Measurements from ENCODE around the gene PKN2.
A peak's percentile ranks its signal among the peaks of the same experiment; 100 is the strongest.

PKN2 gene

GRCh38 chr1:88735382-88735781 is 51.3 kb downstream of the PKN2 start:
- DNase-seq (ENCODE audit: low spot score) = no peak

DNA sequence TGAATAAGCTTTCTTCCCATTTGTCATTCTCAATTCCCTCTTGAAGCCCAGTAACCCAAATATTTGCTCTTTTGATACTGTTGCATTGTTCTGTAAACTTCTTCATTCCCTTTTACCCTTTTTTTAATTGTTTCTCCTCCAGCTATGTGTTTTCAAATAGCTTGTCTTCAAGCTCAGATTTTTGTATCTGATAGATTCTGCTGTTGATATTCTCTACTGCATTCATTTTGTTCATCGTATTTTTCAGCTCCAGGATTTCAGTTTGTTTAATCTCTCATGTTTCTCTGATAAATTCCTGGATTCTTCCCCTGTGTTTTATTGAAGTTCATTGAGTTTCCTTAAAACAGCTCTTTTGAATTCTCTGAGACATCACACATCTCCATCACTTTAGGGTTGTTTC is 51.8 kb downstream of the PKN2 start:
- no peak for DNase-seq (ENCODE audit: low spot score)

DNA sequence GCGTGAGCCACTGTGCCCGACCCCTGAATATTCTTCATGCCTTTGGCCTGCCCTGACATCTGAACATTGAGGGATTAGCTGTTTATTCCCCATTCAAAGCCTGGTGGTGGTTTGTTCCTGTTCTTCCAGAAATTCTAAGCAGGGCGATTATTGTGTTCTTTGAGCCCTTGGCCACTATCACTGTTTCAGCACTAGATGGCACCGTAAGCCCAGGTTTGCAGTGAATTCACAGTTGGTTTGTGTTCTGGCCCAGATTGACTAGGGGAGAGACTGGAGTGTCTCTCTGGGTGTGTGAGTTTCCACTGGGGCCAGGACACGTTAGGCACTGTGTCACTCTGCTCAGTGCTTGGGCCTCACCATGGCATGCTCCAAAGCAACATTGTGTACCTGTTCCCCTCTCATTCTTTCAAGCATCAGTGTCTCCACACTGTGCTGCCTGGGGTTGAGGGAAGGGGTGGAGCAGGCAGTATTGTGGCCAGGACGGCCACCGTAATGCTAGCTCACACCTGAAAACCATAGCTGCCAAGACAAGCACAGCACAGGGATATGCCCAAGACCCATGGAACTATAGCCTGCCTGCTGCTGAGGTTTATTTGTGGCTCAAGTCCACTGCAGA is 52.7 kb downstream of the PKN2 start:
- DNase-seq (ENCODE audit: low spot score) = peak; percentile 53

GRCh38 chr1:88737338-88737927 is 53.4 kb downstream of the PKN2 start:
- DNase-seq (ENCODE audit: low spot score) = no peak

- no peak for DNase-seq (ENCODE audit: low spot score)
These were observed 56.7 kb downstream of the PKN2 start for GRCh38 chr1:88740784-88741183.

- DNase-seq (ENCODE audit: low spot score) = no peak
These were observed 57.3 kb downstream of the PKN2 start for GRCh38 chr1:88741413-88741812.

DNA sequence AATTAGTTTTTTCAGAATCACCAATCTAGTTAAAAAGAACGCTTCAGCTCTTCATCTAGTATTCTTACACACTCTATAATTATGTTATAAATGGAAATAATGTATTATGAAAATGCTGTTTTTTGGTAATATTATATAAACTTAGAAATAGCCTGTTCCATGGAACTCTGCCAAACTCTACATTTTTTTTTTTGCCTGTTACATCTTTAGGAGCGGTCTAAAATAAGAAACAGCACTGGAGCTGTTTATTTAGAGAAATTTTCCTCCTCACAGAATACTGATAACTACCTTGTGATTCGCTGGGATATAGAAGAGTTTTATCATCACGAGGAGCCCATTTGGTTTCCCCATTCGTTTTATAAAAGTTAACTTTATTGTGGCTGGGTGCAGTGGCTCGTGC is 58.5 kb downstream of the PKN2 start:
- no peak for DNase-seq (ENCODE audit: low spot score)

- DNase-seq (ENCODE audit: low spot score) = no peak
These were observed 60.1 kb downstream of the PKN2 start for GRCh38 chr1:88744142-88744541.

DNA sequence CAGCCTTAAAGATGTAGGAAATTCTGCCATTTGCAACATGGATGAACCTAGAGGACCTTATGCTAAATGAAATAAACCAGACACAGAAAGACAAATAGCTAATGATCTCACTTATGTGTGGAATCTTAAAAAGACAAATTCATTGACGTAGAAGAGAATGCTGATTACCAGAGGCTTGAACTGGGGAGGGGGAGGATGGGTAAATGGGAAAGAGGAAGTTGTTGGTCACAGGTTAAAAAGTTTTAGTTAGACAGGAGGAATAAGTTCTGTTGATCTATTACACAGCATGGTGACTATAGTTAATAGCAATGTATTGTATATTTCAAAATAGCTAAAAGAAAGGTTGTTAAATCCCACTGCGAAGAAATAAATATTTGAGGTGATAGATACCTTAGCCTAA is 62.8 kb downstream of the PKN2 start:
- DNase-seq (ENCODE audit: low spot score) = no peak

- no peak for DNase-seq (ENCODE audit: low spot score)
These were observed 67.6 kb downstream of the PKN2 start for GRCh38 chr1:88751714-88752113.

DNA sequence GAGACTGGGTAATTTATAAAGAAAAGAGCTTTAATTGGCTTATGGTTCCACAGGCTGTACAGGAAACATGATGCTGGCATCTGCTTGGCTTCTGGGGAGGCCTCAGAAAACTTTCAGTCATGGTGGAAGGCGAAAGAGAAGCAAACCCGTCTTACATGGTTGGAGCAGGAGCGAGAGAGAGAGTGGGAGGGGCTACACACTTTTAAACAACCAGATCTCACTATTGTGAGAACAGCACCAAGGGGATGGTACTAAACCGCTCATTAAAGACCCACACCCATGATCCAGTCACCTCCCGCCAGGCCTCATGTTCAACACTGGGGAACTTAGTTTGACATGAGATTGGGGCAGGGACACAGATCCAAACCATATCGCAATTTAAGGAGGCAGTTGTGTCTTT is 69.4 kb downstream of the PKN2 start:
- DNase-seq (ENCODE audit: low spot score) = no peak

DNA sequence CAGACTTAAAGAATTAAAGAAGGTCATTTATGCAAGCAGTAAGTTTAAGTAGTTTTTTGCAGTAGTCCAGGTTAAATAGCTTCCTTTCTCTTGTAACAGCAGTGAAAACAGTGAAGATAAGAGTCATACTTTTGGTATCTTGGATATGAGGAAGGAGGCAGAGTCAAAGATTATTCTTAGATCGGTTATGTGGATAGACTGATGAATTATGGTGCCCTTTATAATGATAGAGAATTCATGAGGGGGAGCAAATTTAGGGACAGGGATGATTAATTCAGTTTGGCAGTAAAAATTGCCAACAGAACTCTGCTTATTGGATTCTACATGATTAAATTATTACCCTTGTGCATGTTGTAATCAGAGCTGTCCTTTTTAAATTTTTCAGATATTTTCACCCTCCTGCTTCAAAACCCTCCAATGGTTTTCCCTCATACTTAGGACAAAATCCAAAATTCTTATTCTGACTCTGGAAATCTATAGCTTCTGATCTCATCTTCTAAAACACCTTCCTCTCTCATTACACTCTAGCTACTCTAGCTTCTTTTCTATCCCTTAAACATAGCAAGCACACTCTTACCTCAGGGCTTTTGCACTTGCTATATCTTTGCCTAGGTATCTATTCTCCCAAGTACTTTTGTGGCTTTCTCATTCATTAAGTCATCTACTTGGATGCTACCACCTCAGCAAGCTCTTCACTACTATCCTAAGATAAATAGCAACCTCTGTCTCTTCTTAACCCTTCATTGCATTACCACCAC is 79.8 kb downstream of the PKN2 start:
- peak; percentile 39 for DNase-seq (ENCODE audit: low spot score)

DNA sequence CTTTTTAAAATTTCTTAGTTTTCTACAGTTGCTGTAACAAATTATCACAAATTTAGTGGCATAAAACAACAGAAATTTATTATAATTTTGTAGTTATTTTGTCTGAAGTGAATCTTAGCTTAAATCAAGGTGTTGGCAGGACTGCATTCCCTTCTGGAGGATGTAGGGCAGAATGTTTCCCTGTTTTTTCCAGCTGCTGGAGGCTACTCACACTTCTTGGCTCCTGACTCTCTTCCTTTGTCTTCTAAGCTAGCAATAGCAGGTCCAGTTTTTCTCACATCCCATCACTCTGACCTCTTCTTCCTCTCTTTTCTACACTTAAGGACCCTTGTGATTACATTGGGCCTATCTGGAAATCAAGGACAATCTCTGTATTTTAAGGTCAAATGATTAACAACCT is 84.1 kb downstream of the PKN2 start:
- DNase-seq (ENCODE audit: low spot score) = no peak

DNA sequence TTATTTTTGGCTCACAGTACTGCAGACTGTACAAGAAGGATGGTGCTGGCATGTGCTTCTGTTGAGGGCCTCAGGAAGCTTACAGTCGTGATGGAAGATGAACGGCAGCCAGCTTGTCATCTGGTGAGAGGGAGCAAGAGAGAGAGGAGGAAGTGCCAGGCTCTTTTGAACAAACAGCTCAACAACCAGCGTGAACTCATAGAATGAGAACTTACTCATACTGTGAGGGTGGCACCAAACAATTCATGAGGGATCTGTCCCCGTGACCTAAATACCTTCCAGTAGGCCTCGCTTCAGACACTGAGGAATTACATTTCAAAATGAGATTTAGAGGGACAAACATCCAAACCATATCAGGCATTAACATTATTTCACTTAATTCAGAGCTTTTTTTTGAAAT is 84.7 kb downstream of the PKN2 start:
- DNase-seq (ENCODE audit: low spot score) = no peak

- peak; percentile 17 for DNase-seq (ENCODE audit: low spot score)
These were observed 89.6 kb downstream of the PKN2 start for GRCh38 chr1:88773540-88774150.

DNA sequence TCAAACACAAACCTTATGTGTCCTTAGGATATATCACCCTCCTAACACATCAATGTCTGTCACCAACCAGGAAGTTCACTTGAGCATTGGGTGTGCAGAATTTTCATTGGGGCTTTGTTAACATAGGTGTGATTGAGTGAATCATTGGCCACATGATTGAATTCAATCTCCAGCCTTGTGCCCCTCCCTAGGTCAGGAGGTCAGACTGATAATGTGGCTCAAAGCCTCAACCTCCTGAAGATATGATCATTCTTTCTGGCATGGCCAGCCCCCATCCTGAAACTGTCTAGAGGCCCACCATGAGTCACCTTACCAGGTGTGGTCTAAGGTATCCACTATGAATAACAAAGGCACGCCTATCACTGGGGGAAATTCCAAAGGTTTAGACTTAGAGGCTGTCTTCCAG is 90.1 kb downstream of the PKN2 start:
- DNase-seq (ENCODE audit: low spot score) = no peak

GRCh38 chr1:88777604-88778149 is 93.6 kb downstream of the PKN2 start:
- no peak for DNase-seq (ENCODE audit: low spot score)

GRCh38 chr1:88779880-88780279 is 95.8 kb downstream of the PKN2 start:
- DNase-seq (ENCODE audit: low spot score) = no peak

- no peak for DNase-seq (ENCODE audit: low spot score)
These were observed 96.4 kb downstream of the PKN2 start for GRCh38 chr1:88780485-88780884.

DNA sequence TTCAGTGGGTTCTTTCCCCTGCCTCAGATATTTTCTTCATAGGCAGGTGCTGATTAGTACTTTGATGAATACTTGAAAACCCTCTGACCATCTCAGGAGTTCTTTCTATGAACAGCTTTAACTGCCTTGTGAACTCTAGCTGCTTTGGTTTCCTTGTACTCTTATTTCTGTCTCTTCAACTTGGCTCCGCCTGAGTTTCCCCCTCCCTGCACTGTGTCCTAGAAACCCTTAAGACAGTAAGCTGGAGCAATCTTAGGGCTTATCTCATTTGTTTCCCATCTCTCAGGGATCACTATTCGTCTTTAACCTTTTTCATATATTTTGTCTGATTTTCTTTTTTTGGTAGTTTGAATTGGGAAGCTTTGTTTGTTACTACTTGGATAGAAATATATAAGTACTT is 99.1 kb downstream of the PKN2 start:
- no peak for DNase-seq (ENCODE audit: low spot score)

GRCh38 chr1:88784551-88784950 is 100.5 kb downstream of the PKN2 start:
- DNase-seq (ENCODE audit: low spot score) = no peak

- no peak for DNase-seq (ENCODE audit: low spot score)
These were observed 103.2 kb downstream of the PKN2 start for GRCh38 chr1:88787023-88787903.
